ENCODE data around the gene GJD4.

GJD4 gene

DNA sequence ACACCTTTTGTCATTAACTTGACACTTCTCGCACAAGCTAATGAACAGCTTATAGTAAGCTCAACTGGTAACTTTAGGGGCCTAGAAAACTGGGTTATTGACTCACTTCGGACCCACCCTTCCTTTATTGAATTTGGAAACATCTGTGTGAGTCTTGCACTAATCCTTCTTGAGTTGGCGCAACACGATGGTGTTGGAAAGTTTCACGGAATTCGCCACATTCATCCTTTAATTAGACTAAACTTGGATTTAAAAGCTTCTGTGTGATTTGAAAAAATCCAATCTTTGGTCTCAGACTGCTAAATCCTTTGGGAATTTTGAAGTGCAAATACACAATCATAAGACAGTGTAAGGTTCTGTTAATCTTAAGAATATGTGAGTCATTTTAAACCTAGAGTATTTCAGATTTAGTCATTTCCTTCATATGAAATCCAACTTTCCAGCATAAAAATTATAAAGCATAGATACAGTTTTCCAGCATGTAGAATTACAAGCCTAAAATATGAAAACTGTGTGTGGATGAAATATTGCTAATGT is 21.9 kb downstream of the GJD4 start:
- no peak for DNase-seq (ENCODE audit: low read depth, low spot score)

DNA sequence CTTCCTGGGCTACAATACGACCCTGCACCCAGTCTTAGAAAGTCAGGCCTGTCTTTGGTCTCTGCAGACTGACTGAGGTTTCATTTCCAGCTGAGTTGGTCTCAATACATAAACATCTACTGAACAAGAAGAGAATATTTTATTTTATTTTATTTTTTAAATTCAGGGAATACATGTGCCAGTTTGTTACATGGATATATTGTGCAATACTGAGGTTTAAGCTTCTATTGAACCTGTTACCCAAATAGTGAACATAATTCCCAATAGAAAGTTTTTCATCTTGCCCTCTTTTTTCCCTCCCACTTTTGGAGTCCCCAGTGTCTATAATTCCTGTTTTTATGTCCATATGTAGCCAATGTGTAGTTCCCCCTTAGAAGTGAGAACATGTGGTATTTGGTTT is 26.3 kb downstream of the GJD4 start:
- DNase-seq (ENCODE audit: low read depth, low spot score), result no peak

DNA sequence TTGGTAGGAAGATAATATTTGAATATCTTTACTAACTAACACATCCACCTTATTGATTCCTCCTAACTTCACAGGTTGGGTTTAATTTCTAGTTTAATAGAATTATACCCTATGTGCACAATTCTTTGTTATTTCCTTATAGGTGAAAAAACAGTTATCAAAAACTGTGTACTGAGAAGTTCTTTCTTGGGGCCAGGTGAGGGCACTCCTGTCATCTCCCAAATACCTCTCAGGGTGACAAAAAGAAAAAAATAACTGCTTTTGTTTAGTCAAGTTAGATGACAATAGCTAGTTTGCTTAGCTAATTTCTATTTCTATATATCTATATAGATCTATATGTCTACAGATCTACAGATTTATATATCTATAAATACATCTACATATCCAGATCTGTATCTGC is 26.9 kb downstream of the GJD4 start:
- DNase-seq (ENCODE audit: low read depth, low spot score), result no peak

DNA sequence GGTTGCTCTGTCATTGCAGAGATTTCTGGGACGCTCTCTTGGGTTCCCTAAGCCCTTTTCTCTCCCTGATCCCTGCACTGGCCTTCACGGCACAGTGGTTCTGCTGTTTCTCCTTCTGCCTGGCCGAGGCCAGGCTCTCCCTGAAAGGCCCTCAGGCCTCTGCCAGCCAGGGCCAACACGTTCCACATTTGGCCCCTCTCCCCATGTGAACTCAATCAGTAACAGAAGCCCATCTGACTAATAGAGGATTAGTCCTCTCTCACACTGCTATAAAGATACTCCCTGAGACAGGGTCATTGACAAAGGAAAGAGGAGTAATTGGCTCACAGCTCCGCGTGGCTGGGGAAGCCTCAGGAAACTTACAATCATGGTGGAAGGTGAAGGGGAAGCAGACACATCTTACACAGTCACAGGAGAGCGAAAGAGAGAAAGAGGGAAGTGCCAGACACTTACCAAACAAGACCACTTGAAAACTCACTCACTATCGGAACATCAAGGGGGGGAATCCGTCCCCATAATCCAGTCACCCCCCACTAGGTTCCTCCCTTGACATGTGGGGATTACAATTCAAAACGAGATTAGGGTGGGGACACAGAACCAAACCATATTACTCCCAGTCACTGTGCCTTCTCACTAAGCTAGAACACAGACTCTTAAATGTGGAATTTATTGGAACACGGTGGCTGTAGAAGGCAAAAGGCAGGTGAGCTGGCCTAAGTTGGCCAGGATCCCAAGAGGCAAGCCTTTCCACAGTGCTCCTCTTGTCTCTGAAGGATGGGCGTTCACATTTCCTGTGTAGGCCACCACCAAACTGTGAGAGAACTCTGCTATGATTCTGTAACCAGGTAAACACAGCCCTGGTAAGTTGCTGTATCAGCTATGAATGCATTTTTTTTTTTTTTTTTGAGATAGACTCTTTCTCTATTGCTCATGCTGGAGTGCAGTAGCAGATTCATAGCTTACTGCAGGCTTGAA is 28.2 kb downstream of the GJD4 start:
- DNase-seq (ENCODE audit: low read depth, low spot score), result no peak

DNA sequence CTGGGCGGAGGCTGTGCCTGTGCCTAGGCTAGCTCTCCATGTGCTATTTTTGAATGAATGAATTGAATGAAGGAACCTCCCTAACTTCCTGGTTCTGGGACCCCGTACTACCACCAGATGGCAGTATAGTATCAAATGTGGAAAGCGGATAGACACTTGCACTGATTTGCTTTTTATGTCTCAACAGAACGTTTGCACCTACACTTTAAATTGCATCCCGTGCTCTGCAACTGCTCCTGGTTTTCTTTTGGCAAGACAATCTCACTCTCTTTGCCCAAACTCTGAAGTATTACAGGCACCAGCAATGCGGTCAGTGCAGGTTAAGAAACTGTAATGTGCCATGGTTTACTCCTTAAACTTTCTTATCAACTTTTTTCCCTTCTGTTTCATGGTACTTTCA is 30.4 kb downstream of the GJD4 start:
- DNase-seq (ENCODE audit: low read depth, low spot score), result no peak

DNA sequence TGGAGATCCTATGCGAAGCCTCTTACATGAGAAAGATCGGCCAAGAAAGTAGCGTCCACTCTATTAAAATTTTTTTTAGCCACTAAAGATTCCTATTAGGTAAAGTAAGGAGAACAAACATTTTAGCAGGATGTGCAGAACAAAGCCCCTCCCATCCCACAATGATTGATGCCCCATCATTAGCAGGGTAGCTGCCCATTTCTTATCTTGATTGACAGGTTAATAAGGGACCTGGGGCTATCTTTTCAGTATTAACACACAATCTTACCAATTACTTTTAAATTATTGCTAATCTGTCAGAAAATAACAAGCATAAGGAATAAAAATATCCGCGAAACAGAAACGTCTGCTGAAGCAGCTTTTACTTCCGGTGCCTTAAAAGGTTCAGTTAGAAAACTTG is 31.8 kb downstream of the GJD4 start:
- DNase-seq (ENCODE audit: low read depth, low spot score), result no peak

DNA sequence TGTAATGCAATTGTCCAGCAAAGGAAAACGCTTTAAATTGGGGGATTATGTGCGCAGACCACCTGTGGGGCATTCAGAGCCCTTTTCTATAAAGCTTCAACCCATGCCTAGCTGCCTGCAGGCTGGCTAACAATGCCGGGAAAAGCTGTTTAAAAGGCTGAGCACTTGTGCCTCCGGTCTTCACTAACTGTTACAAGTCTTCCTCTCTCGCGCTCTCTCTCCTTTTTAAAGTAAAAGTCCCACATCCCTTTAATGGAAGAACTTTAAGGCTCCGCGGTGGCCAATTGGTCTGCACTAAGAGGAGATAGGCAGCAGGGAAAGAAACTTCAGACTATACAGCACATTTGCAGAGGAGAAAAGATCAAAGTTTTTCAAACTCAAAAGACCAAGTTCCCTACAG is 32.3 kb downstream of the GJD4 start:
- DNase-seq (ENCODE audit: low read depth, low spot score), result no peak

DNA sequence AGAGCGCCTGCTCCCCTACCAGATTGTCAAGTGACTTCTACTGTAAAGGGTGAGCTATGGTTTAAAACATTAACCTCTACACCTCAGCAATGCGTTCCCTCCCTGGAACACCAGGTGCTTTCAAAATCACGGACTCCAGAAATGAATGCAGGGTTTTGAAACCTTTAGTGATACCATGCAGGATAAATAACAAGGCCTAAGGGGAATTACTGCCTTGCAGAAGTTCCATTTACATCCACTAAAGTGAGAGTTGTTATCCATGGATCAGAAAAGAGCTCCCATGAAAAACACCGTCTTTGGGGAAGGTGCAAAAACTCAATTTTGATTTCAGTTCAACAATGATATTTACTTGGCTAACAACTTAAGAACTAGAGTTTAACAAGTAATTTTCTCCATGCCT is 33.0 kb downstream of the GJD4 start:
- DNase-seq (ENCODE audit: low read depth, low spot score), result no peak

DNA sequence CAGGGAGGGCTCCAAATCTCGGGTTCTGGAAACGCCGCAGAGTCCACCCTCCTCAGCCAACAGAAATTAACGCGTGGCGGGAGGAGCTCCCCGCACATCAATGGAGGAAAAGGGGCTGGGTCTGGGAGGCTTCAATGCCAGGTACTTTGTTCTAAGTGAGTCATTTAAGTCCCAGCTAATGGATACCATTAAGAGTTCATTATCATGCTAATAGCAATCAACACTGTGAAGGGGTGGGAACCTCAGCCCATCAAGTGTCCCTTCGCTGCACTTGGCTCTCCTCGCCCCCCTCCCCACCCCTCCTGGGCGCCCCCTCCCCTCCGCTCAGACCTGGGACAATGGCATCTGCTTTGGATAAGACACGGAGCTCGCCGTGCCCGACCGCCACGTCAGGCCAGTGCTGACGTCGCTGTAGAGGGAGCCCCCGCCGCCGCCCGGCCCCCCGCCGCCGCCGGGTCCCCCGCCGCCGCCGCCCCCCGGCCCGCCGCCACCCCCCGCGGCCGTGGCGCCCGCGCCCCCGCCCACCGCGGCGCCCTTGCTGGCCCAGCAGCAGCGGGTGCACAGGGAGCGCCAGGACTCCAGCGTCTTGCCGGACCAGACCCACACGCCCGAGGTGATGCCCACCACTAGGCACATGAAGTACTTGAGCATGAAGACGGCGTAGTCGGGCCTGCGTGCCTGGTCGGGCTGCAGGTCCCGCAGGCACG is 34.0 kb downstream of the GJD4 start:
- DNase-seq (ENCODE audit: low read depth, low spot score), result no peak

DNA sequence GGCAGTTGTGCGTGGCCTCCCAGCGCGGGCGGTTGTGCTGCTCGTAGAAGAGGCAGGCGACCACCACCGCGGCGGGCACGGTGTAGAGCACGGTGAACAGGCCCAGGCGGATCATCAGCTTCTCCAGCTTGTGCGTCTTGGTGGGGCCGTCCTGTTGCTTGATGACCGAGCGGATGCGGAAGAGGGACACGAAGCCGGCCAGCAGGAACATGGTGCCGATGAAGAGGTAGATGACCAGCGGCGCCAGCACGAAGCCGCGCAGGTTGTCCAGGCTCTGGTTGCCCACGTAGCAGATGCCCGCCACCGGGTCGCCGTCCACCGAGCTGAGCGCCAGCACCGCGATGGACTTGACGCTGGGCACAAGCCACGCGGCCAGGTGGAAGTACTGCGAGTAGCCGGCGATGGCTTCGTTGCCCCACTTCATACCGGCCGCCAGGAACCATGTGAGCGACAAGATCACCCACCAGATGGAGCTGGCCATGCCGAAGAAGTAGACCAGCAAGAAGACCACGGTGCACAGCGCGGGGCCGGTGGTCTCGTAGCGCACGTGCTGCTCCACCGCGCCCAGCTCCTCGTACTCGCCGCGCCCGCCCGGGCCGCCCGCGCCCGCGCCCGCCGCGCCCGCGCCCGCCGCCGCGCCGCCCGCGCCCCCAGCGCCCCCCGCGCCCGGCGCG is 34.7 kb downstream of the GJD4 start:
- no peak for DNase-seq (ENCODE audit: low read depth, low spot score)

DNA sequence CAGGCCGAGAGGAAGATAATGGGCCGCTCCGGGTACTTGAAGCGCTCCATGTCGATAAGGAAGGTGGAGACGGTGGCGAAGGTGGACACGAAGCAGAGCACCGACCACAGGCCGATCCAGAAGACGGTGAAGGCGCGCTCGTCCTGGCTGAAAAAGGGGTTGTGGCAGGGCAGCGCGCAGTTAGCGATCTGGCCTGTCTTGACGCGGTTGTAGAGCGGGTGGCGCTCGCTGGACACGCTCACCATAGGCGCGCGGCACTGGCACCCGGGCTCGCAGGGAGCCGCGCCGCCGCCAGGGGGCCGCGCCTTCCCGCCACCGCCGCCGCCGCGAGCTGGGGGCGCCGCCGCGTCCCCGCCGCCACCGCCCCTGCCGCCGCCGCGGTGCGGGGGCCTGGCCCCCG is 35.3 kb downstream of the GJD4 start:
- no peak for DNase-seq (ENCODE audit: low read depth, low spot score)

DNA sequence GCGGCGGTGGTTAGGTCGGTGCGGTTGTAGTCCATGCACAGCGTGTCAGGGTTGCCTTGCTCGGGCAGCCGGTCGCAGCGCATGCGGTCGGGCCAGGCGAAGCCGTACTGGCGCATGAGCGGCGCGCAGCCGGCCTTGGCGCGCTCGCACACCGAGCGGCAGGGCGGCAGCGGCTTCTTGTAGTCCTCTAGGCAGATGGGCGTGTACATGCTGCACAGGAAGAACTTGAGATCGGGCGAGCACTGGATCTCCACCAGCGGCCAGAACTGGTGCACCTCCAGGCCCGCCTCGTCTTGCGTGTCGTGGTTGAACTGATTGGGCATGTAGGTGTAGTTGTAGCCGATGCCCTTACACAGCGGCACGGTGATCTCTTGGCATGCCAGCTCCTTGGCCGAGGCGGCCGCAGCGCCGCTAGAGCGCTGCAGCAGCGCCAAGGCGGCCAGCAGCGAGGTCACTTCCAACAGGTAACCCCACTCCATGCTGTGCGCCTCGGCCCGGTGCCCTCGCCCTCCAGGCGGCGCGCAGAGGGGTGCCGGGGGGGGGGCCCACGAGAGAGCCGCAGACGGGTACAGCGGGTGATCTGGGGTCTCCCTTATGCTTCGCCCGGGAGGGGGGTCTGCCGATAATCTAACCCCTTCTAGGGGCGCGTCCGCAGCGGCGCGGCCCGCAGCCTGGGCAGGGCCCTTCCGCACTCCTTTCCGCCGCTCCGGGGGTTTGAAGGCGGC is 36.0 kb downstream of the GJD4 start:
- no peak for DNase-seq (ENCODE audit: low read depth, low spot score)

DNA sequence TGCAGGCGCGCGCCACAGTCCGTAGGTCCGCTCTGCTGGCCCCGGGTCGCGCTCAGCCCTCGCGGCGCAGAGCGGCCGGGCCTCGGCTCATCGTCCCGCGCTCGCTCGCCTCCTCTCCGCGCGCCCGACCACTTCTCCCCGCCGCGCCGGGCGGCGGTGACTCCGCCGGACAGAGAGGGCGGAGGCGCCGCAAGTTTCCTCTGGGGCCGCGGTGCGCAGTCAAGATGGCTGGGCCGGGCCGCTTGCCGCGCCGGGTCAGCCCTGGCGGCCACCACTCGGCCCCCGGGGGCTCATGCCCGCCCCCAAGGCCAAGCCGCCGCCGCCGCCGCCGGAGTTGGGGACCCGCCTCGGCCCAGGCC is 36.5 kb downstream of the GJD4 start:
- DNase-seq (ENCODE audit: low read depth, low spot score), result no peak

DNA sequence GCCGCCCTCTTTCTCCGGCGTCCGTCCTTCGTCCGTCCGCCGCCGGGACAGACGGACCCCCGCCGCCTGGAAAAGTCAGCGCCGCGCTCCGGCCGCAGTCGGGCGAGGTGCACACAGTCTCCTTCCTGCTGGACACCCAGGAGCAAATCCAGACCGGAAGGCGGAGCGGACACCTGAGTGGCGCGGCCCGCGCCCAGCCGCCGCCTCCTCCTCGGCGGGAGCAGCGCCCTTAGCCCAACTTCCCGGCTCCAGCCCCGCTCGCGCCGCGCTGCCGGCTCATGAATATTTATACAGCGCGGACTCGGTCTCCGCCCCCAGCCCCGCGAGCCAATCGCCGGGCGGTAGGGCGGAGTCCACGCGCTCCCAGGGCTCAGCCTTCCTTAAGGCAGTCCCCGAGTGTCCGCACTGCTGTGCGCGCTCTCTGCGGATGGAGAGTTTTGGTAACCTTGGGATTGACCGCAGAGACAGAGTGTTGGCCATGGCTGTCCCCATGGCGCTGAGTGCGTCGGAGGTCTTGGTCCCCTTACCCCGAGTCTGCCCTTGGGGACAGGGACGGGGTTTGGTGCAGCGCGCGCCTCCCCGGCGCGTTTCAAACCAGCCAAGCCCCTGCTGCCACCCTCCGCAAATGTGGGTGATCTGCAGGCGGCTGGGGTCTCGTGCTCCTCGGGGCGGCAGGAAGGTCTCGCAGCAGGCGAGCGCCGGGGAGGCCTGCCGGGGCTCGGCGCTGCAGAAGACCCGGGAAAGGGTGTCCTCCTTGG is 37.1 kb downstream of the GJD4 start, which contains the start of gene FZD8:
Gene FZD8, minus strand, starts transcription at position 262 of the 758 bp plus-strand sequence. CDS start 867 bp downstream, outside the sequence.
- no peak for DNase-seq (ENCODE audit: low read depth, low spot score)

DNA sequence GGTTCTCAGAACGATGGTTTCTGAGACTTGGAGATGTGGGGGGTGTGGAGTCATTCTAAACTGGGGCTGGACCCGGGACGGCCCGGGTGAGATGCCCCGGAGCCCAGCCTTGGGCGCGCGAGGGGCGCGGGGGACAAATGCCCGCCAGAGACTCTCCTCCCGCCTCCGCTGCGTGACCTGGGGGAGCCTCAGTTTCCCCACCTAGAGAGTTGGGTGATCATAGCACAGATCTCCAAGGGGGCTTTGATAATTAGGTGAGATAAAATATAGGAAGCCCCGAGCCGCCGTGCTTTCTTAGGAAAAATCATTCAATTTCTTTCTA is 37.6 kb downstream of the GJD4 start:
- DNase-seq (ENCODE audit: low read depth, low spot score), result no peak

DNA sequence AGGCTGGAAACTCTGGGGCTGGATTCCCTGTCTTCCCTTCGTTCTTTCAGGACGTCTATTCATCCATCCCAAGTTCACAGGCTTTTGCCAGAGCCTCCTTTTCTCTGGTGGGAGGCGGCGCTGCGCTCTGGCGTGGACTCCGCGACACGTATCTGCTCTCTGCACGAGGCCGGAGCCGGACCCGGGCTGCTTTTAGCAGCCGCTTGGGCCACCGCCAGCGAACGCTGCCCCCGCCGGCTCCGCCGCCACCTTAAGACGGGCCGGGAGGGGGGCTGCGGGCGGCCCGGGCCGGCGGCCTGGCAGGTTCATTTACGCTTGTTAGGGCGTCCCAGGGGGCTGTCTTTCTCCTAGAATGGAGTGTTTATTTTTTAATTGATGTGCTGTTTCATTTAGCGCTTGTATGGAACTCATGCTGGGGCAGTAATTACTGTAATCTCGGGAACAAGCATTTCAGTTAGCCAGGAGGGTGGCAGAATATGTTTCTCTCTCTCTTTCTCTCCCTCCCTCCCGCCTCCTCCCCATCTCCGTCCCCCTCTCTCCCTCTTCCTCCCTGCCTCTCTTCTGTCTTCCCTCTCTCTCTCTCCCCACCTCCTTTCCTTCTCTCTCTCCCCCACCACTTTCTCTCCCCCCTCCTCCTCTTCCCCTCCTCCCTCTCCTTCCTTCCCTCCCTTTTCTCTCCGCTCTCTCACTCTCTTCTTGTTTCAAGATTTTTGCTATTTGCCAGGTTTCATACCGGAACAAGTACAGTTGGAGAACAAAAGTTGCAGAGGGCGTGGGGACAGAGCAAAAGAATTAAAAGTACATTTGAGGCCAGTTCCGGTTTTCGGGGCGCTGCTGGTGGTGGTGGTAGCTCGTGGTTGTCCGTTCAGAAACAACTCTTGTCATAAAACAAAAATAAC is 38.3 kb downstream of the GJD4 start:
- no peak for DNase-seq (ENCODE audit: low read depth, low spot score)

DNA sequence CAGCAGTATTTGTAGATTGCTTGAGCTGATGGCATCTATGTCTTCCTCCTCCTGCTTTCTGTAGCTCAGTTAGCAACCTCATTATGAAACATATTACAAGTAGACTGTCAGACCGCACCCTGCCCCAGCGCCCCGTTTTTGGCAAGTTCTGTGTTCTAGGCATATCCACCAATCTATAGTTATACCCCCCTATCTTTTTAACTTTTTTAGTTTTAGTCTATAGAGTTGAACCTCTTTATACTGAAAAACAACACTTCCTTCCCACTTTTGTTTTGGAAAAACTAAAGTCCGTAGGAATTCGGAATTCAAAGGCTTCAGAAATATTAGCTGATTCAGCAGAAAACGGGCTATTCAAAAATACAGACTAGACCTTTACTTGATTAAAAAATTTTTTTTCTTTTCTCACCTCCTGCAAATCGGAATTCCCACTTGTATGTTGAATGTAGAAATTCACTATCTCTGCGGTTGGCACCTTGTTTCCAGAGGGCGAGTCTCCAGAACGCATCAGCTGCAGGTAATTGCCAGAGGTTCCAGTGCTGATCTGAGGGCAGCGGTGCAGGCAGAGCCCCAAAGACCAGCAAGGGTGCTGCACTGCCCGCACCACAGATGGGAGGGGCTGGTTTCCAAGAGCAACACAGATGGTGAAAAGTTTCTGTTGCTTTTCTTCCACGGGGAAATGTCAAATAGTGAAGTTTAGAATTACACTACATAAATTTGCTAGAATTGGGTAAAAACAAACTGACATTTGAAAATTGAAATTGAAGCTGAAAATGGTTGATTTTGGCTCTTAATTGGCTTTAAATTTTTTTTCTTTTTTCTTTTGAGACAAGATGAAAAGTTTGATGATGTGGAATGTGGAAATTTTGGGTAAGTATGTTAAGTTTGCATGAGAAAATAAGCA is 39.2 kb downstream of the GJD4 start:
- no peak for DNase-seq (ENCODE audit: low read depth, low spot score)

DNA sequence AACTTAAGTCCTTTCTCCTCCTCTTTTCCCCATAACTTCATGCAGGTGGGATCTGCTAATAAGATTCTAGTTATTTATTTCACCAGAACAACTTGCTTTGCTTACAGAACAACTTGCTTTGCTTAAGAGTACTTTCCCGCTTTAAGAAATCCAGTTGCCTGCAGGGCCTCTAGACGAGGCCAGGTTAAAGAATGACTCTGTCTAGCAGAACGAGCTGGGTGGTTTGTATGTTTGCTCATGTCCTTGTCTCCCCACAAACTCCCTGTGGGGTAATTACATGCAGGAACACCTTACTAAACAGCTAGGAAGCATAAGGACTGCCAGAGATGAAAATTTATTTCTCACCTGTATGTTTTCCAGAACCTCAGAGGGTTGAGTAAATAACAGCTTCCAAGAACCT is 45.8 kb downstream of the GJD4 start:
- DNase-seq (ENCODE audit: low read depth, low spot score), result no peak

DNA sequence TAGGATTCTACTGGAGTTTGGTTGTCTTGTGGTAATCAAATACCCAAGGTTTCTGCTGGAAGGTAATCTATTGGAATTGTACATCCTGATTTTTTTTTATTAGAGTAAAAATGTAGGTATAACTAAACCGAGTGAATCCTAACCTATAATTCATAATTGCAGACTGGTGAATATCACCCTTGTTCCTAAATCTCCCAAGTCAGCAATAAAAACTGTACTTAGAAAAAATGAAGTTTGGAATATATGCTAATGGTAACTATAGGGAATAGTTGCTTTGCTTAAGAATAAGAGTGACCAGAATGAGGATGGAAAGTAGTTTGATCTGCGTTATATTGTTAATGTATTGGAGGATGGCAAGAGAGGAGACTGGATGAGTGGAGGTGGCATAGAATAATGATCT is 47.7 kb downstream of the GJD4 start:
- DNase-seq (ENCODE audit: low read depth, low spot score), result no peak

All from activated CD4-positive, CD25-positive, alpha-beta regulatory T cell treated with anti-CD3 and anti-CD28 coated beads, Interleukin-2, amount 50 U/mL, for 16 hours (primary cell).